Type B pancreatic cell (in vitro differentiated cells): Measurements from ENCODE around the gene SLC2A3. TPM values are rescaled to one million over a fixed set of nuclear protein-coding genes. Genes with fewer than 3 reads are reported as not detected.
"Not testable (repeated sequence)": the region's sequence is repeated elsewhere in the genome, so short reads cannot be mapped to it uniquely, and the experiment has no call there.

Experiments used
- DNase-seq: peaks from one replicate; pipeline ENCODE4 v3.0.0; 2021; ENCODE audit warnings: mixed read lengths; ENCODE audit not compliant: unreplicated experiment; ENCODE audit errors: extremely low spot score
- H3K27ac Mint-ChIP-seq: 2 replicates; pipeline ENCODE4 v1.8.0; 2021; ENCODE audit warnings: mild to moderate bottlenecking, mixed read lengths
- H3K27me3 Mint-ChIP-seq: 2 replicates; pipeline ENCODE4 v1.8.0; 2021; ENCODE audit warnings: mixed read lengths
- H3K36me3 Mint-ChIP-seq: 2 replicates; pipeline ENCODE4 v1.8.0; 2021; ENCODE audit warnings: mixed read lengths
- H3K4me1 Mint-ChIP-seq: one replicate; pipeline ENCODE4 v1.8.0; 2021; ENCODE audit warnings: mixed read lengths; ENCODE audit not compliant: unreplicated experiment
- H3K4me3 Mint-ChIP-seq: 2 replicates; pipeline ENCODE4 v1.8.0; 2021; ENCODE audit warnings: mild to moderate bottlenecking, mixed read lengths
- H3K9me3 Mint-ChIP-seq: 2 replicates; pipeline ENCODE4 v1.8.0; 2021; ENCODE audit warnings: mixed read lengths
- CTCF ChIP-seq: fragments of 200-600 bp; sonication (generic); conservative IDR thresholded peaks from 2 replicates; pipeline ENCODE4 v1.5.0; 2021; ENCODE audit warnings: antibody characterized with exemption, mild to moderate bottlenecking
- total RNA-seq: library from RNA; stranded (reverse); gene quantifications from 2 replicates; pipeline ENCODE4 v1.2.1, GENCODE V29; 2021; ENCODE audit warnings: low replicate concordance

The SLC2A3 gene
- total RNA-seq, 1 donor from 2014 or later: 214 TPM

DNA sequence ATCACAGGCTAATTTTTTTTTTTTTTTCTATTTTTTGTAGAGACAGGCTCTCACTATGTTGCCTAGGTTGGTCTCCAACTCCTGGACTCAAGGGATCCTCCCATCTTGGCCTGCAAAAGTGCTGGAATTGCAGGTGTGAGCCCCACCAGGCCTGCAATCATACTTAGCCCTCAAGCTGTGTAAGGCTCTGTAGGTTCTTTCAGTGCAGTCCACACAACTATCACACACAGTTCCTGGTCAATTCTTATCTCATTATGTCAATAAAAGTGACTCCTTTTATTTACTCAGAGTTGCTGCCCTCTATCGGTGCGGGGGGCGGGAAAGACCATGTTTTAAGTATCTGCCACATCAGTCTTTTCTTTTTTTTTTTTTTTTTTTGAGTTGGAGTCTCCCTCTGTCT, 29.0 kb downstream of the SLC2A3 start:
- no peak for DNase-seq
- H3K9me3 Mint-ChIP-seq: no peaks in the 10 kb centered on the region
- H3K27me3 Mint-ChIP-seq: no peaks in the 10 kb centered on the region
- TF ChIP-seq CTCF: peak; percentile 50
- H3K36me3 Mint-ChIP-seq: no peaks in the 10 kb centered on the region
- peak overlapping the region; percentile 44 for H3K27ac Mint-ChIP-seq
- H3K4me3 Mint-ChIP-seq: no peak overlapping the region
- H3K4me1 Mint-ChIP-seq: peaks cover 8% of the 10 kb centered on the region

GRCh38 chr12:7906303-7906702, 29.7 kb downstream of the SLC2A3 start:
- not testable (repeated sequence) for H3K9me3 Mint-ChIP-seq

DNA sequence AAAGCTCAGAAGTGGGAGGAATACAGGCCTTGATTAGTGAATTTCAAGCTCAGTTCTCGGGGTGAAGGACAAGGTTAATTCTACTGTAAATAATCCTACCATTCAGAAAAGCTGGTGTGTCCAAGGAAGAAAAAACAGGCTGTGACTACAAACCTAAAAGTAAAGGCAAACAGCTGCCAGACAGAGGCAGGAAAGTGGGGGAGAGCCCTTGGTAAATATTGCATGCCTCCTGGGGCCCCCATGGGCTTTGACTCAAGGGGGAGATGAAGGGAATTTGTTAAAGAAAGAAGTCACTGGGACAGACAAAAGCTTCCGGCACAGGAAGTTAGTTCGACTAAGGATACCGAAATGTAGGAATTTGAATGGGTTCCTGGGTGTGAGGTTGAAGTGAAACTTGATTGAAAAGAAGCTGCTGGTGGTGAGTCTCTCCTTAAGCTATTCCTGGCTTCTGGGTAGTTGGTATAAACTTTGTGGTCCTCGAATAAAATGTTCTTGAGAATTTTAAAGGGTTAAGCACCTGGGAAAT, 30.3 kb downstream of the SLC2A3 start:
- H3K4me1 Mint-ChIP-seq, H3K9me3 Mint-ChIP-seq, H3K4me3 Mint-ChIP-seq, DNase-seq, H3K36me3 Mint-ChIP-seq, H3K27me3 Mint-ChIP-seq: not testable (repeated sequence)
- peak overlapping the region; percentile 2 for H3K27ac Mint-ChIP-seq

More at GRCh38 chr12:7906303-7906702, 29.7 kb downstream of the SLC2A3 start:
- not testable (repeated sequence) for H3K4me1 Mint-ChIP-seq, H3K27me3 Mint-ChIP-seq, H3K4me3 Mint-ChIP-seq, DNase-seq, H3K36me3 Mint-ChIP-seq
- peak overlapping the region; percentile 2 for H3K27ac Mint-ChIP-seq

GRCh38 chr12:7905071-7905470, 30.9 kb downstream of the SLC2A3 start:
- H3K27me3 Mint-ChIP-seq: peaks cover 4% of the 10 kb centered on the region
- H3K4me3 Mint-ChIP-seq: no peak overlapping the region
- no peak for DNase-seq
- H3K4me1 Mint-ChIP-seq: peaks cover 8% of the 10 kb centered on the region
- no peak overlapping the region for H3K27ac Mint-ChIP-seq
- no peak for TF ChIP-seq CTCF
- no peaks in the 10 kb centered on the region for H3K9me3 Mint-ChIP-seq
- H3K36me3 Mint-ChIP-seq: no peaks in the 10 kb centered on the region

GRCh38 chr12:7902416-7902815, 33.6 kb downstream of the SLC2A3 start:
- H3K4me3 Mint-ChIP-seq, H3K9me3 Mint-ChIP-seq, H3K27me3 Mint-ChIP-seq, H3K4me1 Mint-ChIP-seq, H3K36me3 Mint-ChIP-seq, H3K27ac Mint-ChIP-seq, DNase-seq: not testable (repeated sequence)

- Mint-ChIP-seq H3K27me3 (peaks cover 4% of the 10 kb centered on the region), H3K9me3 (no peaks in the 10 kb centered on the region), H3K27ac (no peak overlapping the region), H3K4me3 (no peak overlapping the region), H3K36me3 (no peaks in the 10 kb centered on the region), H3K4me1 (no peaks in the 10 kb centered on the region)
- no peak for TF ChIP-seq CTCF
- no peak for DNase-seq
Measured at GRCh38 chr12:7899755-7900154, 36.2 kb downstream of the SLC2A3 start.

DNA sequence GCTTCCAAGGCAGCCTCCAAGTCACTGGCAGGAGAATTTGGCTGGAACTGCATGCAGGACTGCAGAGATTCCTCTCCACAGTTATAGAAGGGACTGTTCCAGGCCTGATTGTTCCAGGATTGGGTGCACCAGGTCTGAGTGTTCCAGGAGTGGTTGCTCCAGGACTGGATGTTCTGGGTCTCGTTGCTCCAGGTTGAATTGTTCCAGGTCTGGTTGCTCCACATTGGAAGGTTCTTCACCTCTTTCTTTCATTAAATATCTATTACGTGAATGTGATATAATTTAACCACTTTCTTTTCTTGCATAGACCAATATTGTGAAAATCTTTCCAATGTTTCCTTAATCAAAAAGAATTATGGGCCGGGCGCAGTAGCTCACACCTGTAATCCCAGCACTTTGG, 39.3 kb downstream of the SLC2A3 start:
- H3K9me3 Mint-ChIP-seq, H3K27me3 Mint-ChIP-seq, DNase-seq, H3K27ac Mint-ChIP-seq, H3K4me3 Mint-ChIP-seq, H3K36me3 Mint-ChIP-seq, H3K4me1 Mint-ChIP-seq: not testable (repeated sequence)
